Activated CD4-positive, alpha-beta T cell treated with anti-CD3 and anti-CD28 coated beads, Interleukin-2, amount 50 U/mL, for 16 hours (primary cell): Measurements from ENCODE around the gene CDC37.
"Not testable (repeated sequence)": the region's sequence is repeated elsewhere in the genome, so short reads cannot be mapped to it uniquely, and the experiment has no call there.

Experiments used
- DNase-seq: peaks from one replicate; pipeline ENCODE4 v3.0.0-alpha.2; 2020

Gene CDC37

GRCh38 chr19:10419646-10420443, 16.5 kb upstream of the CDC37 start:
- DNase-seq = peak; percentile 53

- DNase-seq = no peak
Observed at GRCh38 chr19:10419200-10419645, 15.9 kb upstream of the CDC37 start.

- DNase-seq = no peak
Observed at GRCh38 chr19:10418485-10419199, 15.3 kb upstream of the CDC37 start.

- DNase-seq = no peak
Observed at GRCh38 chr19:10418235-10418484, 14.8 kb upstream of the CDC37 start.

GRCh38 chr19:10417541-10418234, 14.3 kb upstream of the CDC37 start:
- DNase-seq = no peak

- peak; percentile 94 for DNase-seq
Observed at GRCh38 chr19:10416380-10417257, 13.3 kb upstream of the CDC37 start.

- no peak for DNase-seq
Observed at GRCh38 chr19:10416083-10416379, 12.7 kb upstream of the CDC37 start.

GRCh38 chr19:10412257-10412977, 9.1 kb upstream of the CDC37 start:
- peak; percentile 90 for DNase-seq

- not testable (repeated sequence) for DNase-seq
Observed at GRCh38 chr19:10411224-10411623, 7.9 kb upstream of the CDC37 start.

GRCh38 chr19:10408511-10409283, 5.4 kb upstream of the CDC37 start:
- DNase-seq = peak; percentile 83

- DNase-seq = no peak
Observed at GRCh38 chr19:10407096-10407495, 3.8 kb upstream of the CDC37 start.

GRCh38 chr19:10406191-10406590, 2.8 kb upstream of the CDC37 start:
- DNase-seq = no peak

- peak; percentile 73 for DNase-seq
Observed at GRCh38 chr19:10404888-10405820, 1.8 kb upstream of the CDC37 start.

GRCh38 chr19:10402441-10403038, 802 bp downstream of the CDC37 start:
- DNase-seq = peak; percentile 40

- no peak for DNase-seq
Observed at GRCh38 chr19:10399878-10400277, 3.5 kb downstream of the CDC37 start.

- not testable (repeated sequence) for DNase-seq
Observed at GRCh38 chr19:10399340-10399739, 4.0 kb downstream of the CDC37 start.

GRCh38 chr19:10398819-10399218, 4.5 kb downstream of the CDC37 start:
- DNase-seq = no peak

GRCh38 chr19:10395917-10396316, 7.4 kb downstream of the CDC37 start:
- no peak for DNase-seq

GRCh38 chr19:10395436-10395835, 7.9 kb downstream of the CDC37 start:
- no peak for DNase-seq

- DNase-seq = no peak
Observed at GRCh38 chr19:10395003-10395402, 8.3 kb downstream of the CDC37 start.
